ENCODE measurements around the gene TNFAIP8.

Gene TNFAIP8

GRCh38 chr5:119366540-119366881, 10.7 kb downstream of the TNFAIP8 start:
- TF ChIP-seq TCF12 (IDR thresholded peaks at IDR 0.05; ENCODE audit: low read depth) (no peak), ZBTB7A (IDR thresholded peaks at IDR 0.05; ENCODE audit: low read depth) (no peak), TEAD4 (IDR thresholded peaks at IDR 0.05) (no peak), YY1 (IDR thresholded peaks at IDR 0.05; ENCODE audit: low read depth) (no peak), EGR1 (IDR thresholded peaks at IDR 0.05) (no peak), MAX (IDR thresholded peaks at IDR 0.05) (no peak), FOXM1 (IDR thresholded peaks at IDR 0.05; ENCODE audit: borderline replicate concordance, low read depth) (no peak), USF1 (IDR thresholded peaks at IDR 0.05) (no peak), CEBPB (IDR thresholded peaks at IDR 0.05) (no peak), EP300 (IDR thresholded peaks at IDR 0.05; ENCODE audit: borderline replicate concordance) (no peak), TAF1 (IDR thresholded peaks at IDR 0.05; ENCODE audit: low read depth) (no peak), RAD21 (IDR thresholded peaks at IDR 0.05; ENCODE audit: low read depth) (no peak), CREB1 (IDR thresholded peaks at IDR 0.05; ENCODE audit: low read depth) (no peak), NFIC (IDR thresholded peaks at IDR 0.05) (no peak)
- TF ChIP-seq, protein P1, sequence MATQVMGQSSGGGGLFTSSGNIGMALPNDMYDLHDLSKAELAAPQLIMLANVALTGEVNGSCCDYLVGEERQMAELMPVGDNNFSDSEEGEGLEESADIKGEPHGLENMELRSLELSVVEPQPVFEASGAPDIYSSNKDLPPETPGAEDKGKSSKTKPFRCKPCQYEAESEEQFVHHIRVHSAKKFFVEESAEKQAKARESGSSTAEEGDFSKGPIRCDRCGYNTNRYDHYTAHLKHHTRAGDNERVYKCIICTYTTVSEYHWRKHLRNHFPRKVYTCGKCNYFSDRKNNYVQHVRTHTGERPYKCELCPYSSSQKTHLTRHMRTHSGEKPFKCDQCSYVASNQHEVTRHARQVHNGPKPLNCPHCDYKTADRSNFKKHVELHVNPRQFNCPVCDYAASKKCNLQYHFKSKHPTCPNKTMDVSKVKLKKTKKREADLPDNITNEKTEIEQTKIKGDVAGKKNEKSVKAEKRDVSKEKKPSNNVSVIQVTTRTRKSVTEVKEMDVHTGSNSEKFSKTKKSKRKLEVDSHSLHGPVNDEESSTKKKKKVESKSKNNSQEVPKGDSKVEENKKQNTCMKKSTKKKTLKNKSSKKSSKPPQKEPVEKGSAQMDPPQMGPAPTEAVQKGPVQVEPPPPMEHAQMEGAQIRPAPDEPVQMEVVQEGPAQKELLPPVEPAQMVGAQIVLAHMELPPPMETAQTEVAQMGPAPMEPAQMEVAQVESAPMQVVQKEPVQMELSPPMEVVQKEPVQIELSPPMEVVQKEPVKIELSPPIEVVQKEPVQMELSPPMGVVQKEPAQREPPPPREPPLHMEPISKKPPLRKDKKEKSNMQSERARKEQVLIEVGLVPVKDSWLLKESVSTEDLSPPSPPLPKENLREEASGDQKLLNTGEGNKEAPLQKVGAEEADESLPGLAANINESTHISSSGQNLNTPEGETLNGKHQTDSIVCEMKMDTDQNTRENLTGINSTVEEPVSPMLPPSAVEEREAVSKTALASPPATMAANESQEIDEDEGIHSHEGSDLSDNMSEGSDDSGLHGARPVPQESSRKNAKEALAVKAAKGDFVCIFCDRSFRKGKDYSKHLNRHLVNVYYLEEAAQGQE (IDR thresholded peaks at IDR 0.05; ENCODE audit: low read depth): no peak

GRCh38 chr5:119367502-119368237, 11.9 kb downstream of the TNFAIP8 start:
- no peak for TF ChIP-seq YY1 (IDR thresholded peaks at IDR 0.05; ENCODE audit: low read depth)
- no peak for TF ChIP-seq CEBPB (IDR thresholded peaks at IDR 0.05)
- no peak for TF ChIP-seq EP300 (IDR thresholded peaks at IDR 0.05; ENCODE audit: borderline replicate concordance)
- TF ChIP-seq RAD21 (IDR thresholded peaks at IDR 0.05; ENCODE audit: low read depth): no peak
- no peak for TF ChIP-seq TCF12 (IDR thresholded peaks at IDR 0.05; ENCODE audit: low read depth)
- TF ChIP-seq MAX (IDR thresholded peaks at IDR 0.05): no peak
- no peak for TF ChIP-seq EGR1 (IDR thresholded peaks at IDR 0.05)
- TF ChIP-seq CREB1 (IDR thresholded peaks at IDR 0.05; ENCODE audit: low read depth): no peak
- no peak for TF ChIP-seq NFIC (IDR thresholded peaks at IDR 0.05)

- no peak for TF ChIP-seq MAX (IDR thresholded peaks at IDR 0.05)
- no peak for TF ChIP-seq NFIC (IDR thresholded peaks at IDR 0.05)
- no peak for TF ChIP-seq TEAD4 (IDR thresholded peaks at IDR 0.05)
- no peak for TF ChIP-seq TCF12 (IDR thresholded peaks at IDR 0.05; ENCODE audit: low read depth)
- TF ChIP-seq RAD21 (IDR thresholded peaks at IDR 0.05; ENCODE audit: low read depth): no peak
- TF ChIP-seq, protein P1 (IDR thresholded peaks at IDR 0.05; ENCODE audit: low read depth): no peak
- no peak for TF ChIP-seq CEBPB (IDR thresholded peaks at IDR 0.05)
- no peak for TF ChIP-seq CREB1 (IDR thresholded peaks at IDR 0.05; ENCODE audit: low read depth)
- TF ChIP-seq USF1 (IDR thresholded peaks at IDR 0.05): no peak
- no peak for TF ChIP-seq EGR1 (IDR thresholded peaks at IDR 0.05)
- no peak for TF ChIP-seq EP300 (IDR thresholded peaks at IDR 0.05; ENCODE audit: borderline replicate concordance)
- no peak for TF ChIP-seq ZBTB7A (IDR thresholded peaks at IDR 0.05; ENCODE audit: low read depth)
- no peak for TF ChIP-seq FOXM1 (IDR thresholded peaks at IDR 0.05; ENCODE audit: borderline replicate concordance, low read depth)
- no peak for TF ChIP-seq YY1 (IDR thresholded peaks at IDR 0.05; ENCODE audit: low read depth)
- TF ChIP-seq TAF1 (IDR thresholded peaks at IDR 0.05; ENCODE audit: low read depth): no peak
Measured at GRCh38 chr5:119368238-119368630, 12.4 kb downstream of the TNFAIP8 start.

DNA sequence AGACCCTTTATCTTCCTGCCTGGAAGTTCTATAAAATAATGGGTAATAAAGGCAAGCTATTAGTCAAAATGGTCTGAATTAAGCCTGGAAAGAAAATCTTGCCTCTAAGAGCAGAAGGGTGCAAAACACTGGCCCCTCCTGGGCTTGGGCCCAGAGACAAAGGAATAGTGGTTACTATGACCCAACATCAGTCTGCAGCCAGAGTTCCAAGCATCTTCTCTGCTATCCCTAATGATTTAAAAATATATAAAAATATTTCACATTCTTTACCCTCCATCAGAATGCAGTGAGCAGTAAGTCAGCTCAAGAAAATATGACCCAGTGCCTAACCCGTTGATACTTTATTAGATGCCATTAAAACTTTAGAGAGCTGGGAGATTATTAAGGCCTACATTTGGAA, 14.7 kb downstream of the TNFAIP8 start:
- TF ChIP-seq TEAD4 (IDR thresholded peaks at IDR 0.05) (no peak), CREB1 (IDR thresholded peaks at IDR 0.05; ENCODE audit: low read depth) (no peak), TAF1 (IDR thresholded peaks at IDR 0.05; ENCODE audit: low read depth) (no peak), CEBPB (IDR thresholded peaks at IDR 0.05) (no peak), RAD21 (IDR thresholded peaks at IDR 0.05; ENCODE audit: low read depth) (no peak), USF1 (IDR thresholded peaks at IDR 0.05) (no peak), FOXM1 (IDR thresholded peaks at IDR 0.05; ENCODE audit: borderline replicate concordance, low read depth) (no peak), EGR1 (IDR thresholded peaks at IDR 0.05) (no peak), ZBTB7A (IDR thresholded peaks at IDR 0.05; ENCODE audit: low read depth) (no peak), YY1 (IDR thresholded peaks at IDR 0.05; ENCODE audit: low read depth) (no peak), NFIC (IDR thresholded peaks at IDR 0.05) (no peak), EP300 (IDR thresholded peaks at IDR 0.05; ENCODE audit: borderline replicate concordance) (no peak), MAX (IDR thresholded peaks at IDR 0.05) (no peak)
- TF ChIP-seq, protein P1 (IDR thresholded peaks at IDR 0.05; ENCODE audit: low read depth): no peak
